GM11168 (cell line): ENCODE measurements around the gene ATP8B1.

Experiments used
- in situ Hi-C: fragments of 300-500 bp; cut with MboI; formaldehyde crosslinking; loops from one replicate; pipeline ENCODE4 v1.12.0; 2022; ENCODE audit warnings: low sequenced_read_pairs; ENCODE audit not compliant: unreplicated experiment

Gene ATP8B1

DNA sequence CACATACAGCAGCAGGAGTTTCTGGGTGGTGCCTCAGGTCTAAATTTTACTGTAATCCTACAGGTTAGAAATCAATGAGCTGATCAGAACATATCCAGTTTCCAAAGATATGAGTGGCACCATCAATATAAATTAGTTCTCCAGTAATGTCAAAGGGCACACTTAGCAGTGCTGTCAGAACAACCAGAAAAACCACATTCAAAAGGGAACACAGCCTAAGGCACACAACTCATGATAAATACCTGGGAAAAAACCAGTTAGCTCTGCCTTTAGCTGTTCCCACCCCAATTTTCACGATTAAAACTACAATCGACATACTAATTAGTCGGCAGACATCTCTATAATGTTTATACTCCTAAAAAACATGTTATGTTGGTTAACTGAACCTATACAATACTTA lies 31.5 kb downstream of the ATP8B1 start:
- in situ Hi-C loops = no loop called here

DNA sequence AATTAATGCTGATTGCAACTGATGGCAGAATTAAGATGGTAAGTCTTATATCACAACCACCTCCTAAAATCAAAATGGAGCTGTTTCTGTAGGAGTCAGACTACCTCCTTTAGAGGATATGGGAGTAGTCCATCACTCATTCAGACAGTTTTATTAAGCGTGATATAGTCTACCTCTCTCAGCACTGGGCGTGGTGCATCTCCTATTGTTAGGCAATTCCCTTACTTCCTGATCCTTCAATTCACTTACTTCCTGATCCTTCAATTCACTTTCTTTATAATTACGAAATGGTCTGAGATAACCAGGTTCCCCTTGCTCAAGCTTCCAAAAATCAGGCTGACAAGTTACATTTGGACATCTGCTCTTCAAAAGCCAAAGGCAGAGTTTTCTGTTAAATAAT lies 31.9 kb downstream of the ATP8B1 start:
- in situ Hi-C loops = no loop called here

DNA sequence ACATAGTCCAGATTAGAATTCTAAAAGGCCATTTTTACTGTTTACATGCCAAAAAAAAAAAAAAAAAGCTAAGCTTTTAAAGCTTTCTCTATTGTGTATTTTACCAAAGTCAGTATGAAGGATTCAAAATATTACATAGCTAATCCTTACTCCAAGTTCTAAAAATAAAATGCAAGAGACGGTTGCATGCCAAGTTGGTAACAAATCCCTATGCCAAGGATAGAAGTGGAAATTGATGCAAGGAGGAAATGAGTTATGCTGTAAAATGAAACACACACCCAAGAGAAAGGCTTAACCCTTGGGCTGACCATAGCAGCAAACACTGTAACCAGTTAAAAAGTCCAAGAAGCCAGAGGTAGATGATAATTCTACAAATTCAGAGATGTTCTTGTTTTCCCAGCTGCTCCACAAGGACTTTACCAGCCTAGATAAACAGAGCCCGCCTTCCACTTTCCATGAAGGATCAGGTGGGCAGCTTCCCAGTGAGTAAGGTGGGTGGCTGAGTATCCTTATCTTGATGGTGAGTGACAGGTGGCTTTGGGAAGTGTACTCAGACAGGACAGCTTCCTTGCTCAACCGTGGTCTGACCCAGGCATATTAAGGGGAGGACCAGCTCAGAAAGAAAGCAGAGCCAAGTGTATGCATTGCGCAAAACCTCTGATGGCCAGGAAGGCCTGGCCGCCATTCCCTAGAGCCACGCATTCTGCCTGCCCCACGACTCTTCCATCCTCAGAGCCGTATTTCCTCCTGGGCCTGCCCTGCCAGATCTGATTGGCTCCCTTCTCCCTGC lies 34.4 kb downstream of the ATP8B1 start:
- in situ Hi-C loops = no loop called here

DNA sequence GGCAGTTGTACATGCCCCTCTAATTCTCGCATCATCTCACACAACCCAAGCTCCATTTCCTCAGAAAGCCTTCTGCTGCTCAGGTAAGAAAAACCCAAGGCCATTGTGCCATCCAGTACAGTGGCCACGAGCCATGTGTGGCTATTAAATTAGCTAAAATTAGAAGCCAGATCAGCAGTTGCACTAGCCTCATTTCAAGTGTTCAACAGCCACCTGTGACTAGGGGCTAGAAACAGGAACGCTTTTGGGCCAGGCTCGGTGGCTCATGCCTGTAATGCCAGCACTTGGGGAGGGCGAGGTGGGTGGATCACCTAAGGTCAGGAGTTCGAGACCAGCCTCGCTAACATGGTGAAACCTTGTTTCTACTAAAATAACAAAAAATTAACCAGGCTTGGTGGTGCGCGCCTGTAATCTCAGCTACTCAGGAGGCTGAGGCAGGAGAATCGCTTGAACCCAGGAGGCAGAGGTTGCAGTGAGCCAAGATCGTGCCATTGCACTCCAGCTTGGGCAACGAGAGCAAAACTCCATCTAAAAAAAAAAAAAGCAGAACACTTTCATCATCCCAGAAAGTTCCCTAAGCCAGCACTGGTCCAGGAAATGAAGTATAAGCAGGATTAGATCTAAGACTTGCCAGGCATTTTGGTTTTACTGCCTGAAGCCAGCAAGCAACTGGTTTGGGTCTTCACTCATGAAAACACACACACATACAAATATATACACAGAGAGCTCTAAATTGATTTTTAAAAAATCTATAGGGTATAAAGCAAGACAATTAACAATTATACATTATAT lies 35.7 kb downstream of the ATP8B1 start:
- in situ Hi-C loops = no loop called here

DNA sequence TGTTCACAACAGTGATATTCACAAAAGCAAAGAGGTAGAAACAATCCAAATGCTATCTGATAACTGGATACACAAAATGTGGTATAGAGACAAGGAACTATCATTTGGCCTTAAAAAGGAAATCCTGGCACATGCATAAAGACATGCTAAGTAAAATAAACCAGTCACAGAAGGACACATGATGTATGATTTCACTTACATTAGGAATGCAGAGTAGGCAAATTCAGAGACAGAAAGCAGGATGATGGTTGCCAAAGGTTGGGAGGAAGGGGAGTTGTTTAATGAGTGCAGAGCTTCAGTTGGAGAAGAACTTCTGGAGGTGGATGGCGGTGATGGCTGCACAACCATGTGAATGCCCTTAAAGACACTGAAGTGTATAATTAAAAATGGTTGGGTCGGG lies 38.1 kb downstream of the ATP8B1 start:
- in situ Hi-C loops = no loop called here

DNA sequence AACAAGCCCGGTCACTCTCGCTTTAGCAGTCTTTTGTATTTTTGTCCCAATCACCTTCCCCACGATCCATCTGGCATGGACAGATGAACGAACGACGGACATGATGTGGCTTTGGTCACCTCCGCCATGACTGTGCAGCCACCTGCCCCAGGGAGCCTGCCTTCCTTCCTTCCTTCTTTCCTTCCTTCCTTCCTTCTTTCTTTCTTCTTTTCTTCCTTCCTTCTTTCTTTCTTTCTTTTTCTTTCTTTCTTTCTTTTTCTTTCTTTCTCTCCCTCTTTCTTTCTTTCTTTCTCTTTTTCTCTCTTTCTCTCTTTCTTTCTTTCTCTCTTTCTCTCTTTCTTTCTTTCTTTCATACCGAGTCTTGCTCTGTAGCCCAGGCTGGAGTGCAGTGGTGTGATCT lies 39.0 kb downstream of the ATP8B1 start:
- in situ Hi-C loops = no loop called here

DNA sequence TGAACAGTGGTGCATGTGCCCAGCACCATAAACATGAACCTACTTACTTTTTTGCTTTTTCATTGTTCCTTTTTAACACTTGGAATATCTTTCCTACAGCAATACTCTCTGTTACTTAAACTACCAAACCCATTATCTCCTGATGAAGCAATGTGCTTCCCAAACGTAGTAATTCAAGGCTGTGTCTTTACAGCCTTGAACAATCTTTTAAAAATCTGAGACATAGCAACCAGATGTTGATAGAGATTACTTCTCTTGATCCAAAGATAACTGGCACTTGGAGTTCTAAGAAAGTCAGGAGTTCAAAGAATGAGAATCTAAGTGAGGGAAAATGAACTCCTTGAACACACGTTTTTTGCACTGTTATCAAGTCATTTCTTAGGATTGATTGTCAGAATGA lies 40.4 kb downstream of the ATP8B1 start:
- in situ Hi-C loops = no loop called here

DNA sequence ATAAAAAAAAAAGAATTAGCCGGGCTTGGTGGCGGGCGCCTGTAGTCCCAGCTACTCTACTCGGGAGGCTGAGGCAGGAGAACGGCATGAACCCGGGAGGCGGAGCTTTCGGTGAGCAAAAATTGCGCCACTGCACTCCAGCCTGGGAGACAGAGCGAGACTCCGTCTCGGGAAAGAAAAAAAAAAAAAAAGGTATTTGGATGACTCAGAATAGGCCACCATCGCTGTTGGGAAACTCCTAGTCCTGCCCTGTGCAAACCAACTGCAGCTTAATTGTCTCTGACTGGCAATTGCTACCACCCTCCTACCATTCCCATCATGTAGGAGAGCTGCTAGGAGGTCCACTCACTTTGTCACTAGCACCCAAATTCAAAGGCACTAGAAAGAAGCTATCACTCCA lies 43.5 kb downstream of the ATP8B1 start:
- in situ Hi-C loops = no loop called here

DNA sequence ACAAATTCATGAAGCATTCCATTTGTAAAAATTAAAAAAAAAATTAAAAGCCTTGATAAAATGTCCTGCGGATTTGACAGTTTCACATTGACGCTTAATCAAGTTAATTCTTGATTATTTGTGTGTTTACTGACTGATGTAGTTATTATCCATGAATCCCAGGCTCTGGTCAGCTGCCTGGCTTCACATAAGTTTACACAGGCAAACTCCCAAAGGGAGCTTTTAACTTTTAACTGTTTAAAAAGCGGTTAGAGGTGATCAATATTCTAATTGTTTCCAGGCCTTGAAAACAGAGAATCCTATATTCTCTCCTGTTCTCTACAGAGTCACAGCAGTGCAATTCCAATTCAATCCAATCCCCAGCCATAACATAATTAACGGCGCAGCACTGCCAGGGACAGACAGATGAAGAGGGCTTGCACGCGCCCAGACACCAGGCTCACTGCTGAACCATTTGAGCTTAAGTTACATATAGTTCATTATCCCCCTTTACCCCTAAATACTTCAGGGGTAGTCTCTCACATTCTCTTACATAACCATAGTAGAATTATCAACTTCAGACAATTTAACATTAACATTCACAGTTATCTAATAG lies 47.5 kb downstream of the ATP8B1 start:
- in situ Hi-C loops = no loop called here

DNA sequence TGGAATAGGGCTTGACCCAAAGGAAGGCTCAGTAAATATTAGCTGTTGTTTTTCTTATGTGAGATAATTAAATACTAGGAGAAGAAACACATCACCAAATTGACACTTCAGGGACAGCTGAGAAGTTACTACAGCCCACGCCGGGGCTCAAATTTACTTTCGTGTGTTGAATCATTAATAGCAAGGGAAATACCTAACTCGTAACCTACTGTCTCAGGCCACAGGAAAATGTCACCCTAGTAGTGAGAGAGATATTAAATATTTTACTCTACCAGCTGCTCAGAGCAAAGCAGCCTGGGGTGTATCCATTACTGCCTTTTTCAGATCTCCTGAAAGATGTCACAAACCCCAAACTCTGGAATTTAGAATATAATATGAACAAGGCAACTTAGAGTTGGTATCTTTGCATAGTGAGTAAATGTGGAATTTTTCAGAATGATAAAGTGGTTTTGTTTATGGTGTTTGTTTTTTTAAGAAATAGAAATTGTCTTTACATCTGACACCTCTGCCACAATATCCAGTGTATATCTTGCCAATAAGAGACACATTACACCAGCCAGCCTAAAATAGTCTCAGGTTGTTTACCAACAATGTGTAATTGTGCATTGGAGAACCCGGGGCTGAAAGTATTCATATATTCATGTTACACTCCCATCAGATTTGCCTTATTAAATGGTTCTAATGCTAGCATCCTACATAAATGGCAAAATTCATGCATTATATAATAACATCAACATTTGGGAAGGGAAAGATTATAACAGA lies 48.4 kb downstream of the ATP8B1 start:
- in situ Hi-C loops = no loop called here

DNA sequence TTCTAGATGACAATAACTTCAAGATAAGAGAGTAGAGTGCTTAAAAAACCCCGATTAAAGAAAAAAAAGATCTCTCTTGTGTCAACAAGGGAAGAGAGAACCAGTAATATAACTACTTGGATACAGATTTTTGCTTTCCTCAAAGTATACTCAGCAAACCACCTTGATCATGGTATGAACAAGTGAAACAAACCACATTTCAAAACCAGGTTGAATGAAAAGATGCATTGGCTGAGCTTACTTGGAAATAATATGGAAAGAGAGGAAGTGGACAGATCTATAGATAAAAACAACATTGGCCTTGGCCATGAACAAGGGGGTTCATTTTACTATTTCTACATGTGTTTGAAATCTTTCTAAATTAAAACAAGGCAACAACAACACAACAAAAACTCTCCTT lies 50.1 kb downstream of the ATP8B1 start:
- in situ Hi-C loops = no loop called here

DNA sequence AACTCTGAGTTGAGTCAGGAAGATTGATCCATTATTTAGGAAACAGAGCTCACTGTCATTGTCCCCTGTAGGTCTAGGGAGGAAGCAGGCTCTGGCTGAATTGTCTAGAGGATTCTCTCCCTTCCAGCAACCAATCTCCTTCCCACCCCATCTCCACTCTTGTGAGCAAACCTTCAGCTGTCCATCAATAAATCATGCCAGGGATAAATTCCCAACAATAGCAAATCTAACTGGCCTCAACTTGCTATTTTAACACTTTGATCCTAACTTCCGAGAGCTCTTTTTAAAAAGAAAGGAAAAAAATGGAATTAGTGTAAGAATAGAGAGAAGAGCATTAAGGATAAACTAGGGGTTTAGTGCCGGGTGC lies 53.5 kb downstream of the ATP8B1 start:
- in situ Hi-C loops = no loop called here

DNA sequence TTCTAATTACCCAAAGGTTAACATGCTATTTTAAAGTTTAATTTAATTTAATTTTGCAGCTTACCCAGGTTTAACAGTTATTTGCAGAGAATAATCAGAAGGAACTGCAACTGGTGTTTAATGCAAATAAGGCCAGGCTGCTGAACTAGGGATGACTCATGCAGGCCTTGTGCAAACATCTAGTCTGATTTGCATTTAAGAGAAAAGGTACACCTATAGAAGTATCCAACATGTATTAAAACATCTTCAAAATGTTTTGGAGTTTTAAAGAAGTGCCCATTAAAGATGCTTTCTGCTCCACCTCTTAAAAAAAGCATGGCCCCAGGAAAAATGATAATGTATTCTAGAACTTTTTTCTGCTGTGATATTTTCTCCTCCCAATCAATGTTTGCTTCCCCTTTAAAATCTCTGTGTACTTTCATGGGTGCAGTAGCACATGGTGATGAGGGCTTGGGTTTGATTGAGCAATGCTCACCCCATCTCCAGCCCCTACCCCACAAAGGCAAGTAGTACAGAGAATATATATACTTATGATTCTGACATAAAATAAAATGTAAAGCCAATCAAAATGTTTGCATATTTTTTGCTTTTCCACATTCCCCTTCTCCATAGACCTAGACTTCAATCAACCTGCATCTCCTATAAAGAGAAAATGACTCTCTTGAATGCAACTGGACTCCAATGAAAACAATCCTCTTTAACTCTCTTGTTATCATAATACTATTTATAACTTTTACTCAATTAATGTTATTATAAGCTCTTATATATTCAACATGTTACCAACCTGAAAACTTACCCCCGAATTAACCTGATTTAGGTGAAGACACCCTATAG lies 54.1 kb downstream of the ATP8B1 start:
- in situ Hi-C loops = no loop called here

DNA sequence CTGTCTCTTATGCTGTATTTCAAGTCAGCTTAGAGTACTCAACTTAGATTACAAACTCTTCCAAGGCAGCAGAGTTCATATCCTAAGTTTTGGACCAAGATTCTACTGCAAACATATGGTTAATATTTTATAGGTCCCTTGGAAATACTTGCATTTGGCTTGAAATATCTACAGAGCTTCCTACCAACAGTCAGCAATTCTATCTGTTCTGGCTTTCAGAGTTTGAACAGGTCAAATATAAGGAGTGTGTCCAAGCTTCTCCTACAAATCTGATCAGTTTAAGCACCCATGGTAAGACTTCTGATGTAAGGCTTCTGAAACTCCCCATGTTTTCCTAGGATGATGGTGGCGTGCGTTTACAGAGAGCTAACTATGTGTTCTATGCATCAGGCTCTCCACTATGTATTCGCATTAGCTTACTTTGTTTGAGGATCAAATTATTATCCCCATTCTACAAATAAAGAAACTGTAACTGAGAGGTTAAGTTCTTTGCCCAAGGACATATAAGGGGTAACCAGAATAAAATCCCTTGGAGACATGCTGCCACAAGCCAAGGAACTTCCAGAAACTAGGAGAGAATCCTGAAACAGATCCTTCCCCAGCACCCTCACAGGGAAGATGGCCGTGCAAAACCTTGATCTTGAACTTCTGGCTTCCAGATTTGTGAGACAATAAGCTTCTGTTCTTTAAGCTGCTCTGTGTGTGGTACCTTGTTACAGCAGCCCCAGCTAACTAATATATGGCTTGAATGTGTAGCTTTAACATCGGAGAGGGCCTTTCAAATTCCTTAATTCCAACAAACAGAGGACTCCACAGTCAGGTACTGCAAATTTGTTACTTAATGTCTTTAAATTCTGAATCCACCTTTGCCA lies 55.1 kb downstream of the ATP8B1 start:
- in situ Hi-C loops = no loop called here

DNA sequence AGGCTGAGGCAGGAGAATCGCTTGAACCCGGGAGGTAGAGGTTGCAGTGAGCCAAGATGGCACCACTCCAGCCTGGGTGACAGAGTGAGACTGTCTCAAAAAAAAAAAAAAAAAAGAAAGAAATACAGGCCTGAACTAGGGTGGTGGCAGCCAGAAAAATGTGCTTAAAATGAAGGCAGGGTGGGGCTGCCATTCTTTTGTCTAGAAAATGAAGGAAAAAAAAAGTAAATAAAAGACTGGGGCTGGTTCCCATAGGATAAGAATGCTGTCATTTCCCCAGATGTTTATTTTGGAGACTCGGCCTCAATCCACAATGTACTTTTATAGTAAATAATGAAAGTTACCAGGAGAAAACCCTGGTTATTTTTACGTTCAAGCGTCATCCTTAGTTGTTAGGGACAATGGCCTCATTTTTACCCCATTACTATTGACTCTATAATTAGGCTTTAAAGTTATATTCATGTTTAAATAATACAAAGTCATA lies 58.9 kb downstream of the ATP8B1 start:
- in situ Hi-C loops = no loop called here

DNA sequence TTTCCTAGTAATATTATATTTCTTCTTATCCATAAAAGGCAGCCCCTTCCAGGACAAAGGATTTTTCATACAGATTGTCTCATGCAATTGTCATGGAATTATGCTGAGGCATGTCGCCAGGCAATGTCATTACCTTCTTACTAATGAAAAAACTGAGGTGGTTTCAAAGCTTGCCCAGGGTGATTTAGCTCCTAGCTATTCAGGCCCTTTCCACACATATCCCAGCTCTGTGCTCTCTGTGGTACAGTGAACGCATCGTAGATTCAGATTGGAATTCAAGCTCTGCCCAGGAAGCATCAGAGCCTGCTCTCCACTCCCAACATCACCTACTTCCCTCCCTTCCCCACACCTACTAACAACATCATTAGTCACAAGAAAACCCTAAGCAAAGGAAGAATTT lies 60.1 kb downstream of the ATP8B1 start:
- in situ Hi-C loops = no loop called here

DNA sequence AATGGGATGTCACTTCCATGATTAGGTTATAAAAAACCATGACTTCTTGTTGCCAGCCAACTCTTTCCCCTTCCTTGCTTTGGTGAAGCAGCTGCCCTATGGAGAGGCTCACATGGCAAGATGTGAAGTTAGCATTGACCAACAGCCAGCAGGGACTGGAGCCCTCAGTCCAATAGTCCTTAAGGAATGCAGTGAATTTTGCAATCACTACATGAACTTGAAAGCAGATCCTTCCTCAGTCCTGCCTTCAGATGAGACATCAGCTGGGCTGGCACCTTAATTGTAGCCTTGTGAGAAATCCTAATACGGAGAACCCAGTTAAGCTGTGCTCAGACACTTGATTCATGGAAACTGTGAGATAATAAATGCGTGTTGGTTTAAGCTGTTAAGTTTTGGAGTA lies 61.8 kb downstream of the ATP8B1 start:
- in situ Hi-C loops = no loop called here

DNA sequence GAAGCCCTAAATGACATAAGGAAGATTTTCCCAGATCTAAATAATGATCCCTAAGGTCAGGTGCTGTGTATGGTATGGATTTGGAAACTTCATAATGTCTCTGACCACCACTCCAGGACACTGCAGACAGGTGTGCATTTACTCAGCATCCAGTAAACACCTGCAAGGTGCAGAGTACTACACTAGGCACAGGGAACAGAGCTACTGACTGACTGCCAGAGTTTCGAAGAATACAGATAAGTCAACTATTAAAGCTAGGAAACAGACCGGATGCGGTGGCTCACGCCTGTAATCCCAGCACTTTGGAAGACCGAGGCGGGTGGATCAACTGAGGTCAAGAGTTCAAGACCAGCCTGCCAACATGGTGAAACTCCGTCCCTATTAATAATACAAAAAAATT lies 65.0 kb downstream of the ATP8B1 start:
- in situ Hi-C loops = no loop called here
